Activated T-cell treated with anti-CD3 and anti-CD28 coated beads, Interleukin-2, amount 50 U/mL, for 72 hours (primary cell): ENCODE measurements around the gene ADPGK. TPM values are rescaled to one million over a fixed set of nuclear protein-coding genes. Genes with fewer than 3 reads are reported as not detected.

Experiments
- ATAC-seq, 2 donors: fragments of 150-1000 bp; cut with Tn5 transposase; replicated peaks in 1 of 2; 2 replicates each; pipeline ENCODE4 v1.10.0; 2021; ENCODE audit warnings: moderate library complexity in 2 of 2, mild to moderate bottlenecking in 1 of 2
- DNase-seq, 2 donors: peaks; one replicate each; pipeline ENCODE4 v3.0.0; 2021 to 2022; ENCODE audit warnings: mixed read lengths in 1 of 2
- H3K27ac Mint-ChIP-seq: one replicate; pipeline ENCODE4 v1.8.0; 2022; ENCODE audit warnings: mild to moderate bottlenecking, moderate library complexity, mixed read lengths
- H3K27me3 Mint-ChIP-seq: one replicate; pipeline ENCODE4 v1.8.0; 2022; ENCODE audit warnings: low read depth, mixed read lengths
- H3K36me3 Mint-ChIP-seq, 2 donors: one replicate each; pipeline ENCODE4 v1.8.0; 2022; ENCODE audit warnings: mixed read lengths in 2 of 2, mild to moderate bottlenecking in 1 of 2; ENCODE audit not compliant: insufficient read depth in 2 of 2
- H3K4me1 Mint-ChIP-seq: one replicate; pipeline ENCODE4 v1.8.0; 2022; ENCODE audit warnings: low read depth, mixed read lengths
- H3K4me3 Mint-ChIP-seq, 2 donors: one replicate each; pipeline ENCODE4 v1.8.0; 2022; ENCODE audit warnings: mild to moderate bottlenecking in 2 of 2, mixed read lengths in 2 of 2, moderate library complexity in 2 of 2
- H3K9me3 Mint-ChIP-seq, 2 donors: one replicate each; pipeline ENCODE4 v1.8.0; 2022; ENCODE audit warnings: mixed read lengths in 2 of 2
- total RNA-seq, 2 donors: library from RNA; stranded (reverse); gene quantifications; one replicate each; pipeline ENCODE4 v1.2.3, GENCODE V29; 2022

ADPGK gene
- total RNA-seq, 2 donors from 2014 or later: 55.8 to 63.1 TPM

- H3K36me3 Mint-ChIP-seq: peaks cover 3 to 27% of the 10 kb centered on the region in 2 donors
- no peak overlapping the region for H3K27ac Mint-ChIP-seq
- ATAC-seq: no peak
Measured at GRCh38 chr15:72760590-72761260, 22.8 kb downstream of the ADPGK start.

GRCh38 chr15:72758182-72758581 lies 25.4 kb downstream of the ADPGK start:
- H3K27ac Mint-ChIP-seq: no peak overlapping the region
- no peaks in the 10 kb centered on the region for H3K9me3 Mint-ChIP-seq
- DNase-seq (no peak), ATAC-seq (no peak)
- H3K4me1 Mint-ChIP-seq: peaks cover 30% of the 10 kb centered on the region
- no peaks in the 10 kb centered on the region for H3K27me3 Mint-ChIP-seq
- H3K36me3 Mint-ChIP-seq: peaks cover 3 to 37% of the 10 kb centered on the region in 2 donors
- no peak overlapping the region for H3K4me3 Mint-ChIP-seq

More at GRCh38 chr15:72760590-72761260, 22.8 kb downstream of the ADPGK start:
- DNase-seq: no peak
- H3K4me3 Mint-ChIP-seq: no peak overlapping the region
- no peaks in the 10 kb centered on the region for H3K27me3 Mint-ChIP-seq
- H3K9me3 Mint-ChIP-seq: no peaks in the 10 kb centered on the region
- H3K4me1 Mint-ChIP-seq: peaks cover 6% of the 10 kb centered on the region

GRCh38 chr15:72754096-72754495 lies 29.5 kb downstream of the ADPGK start:
- H3K36me3 Mint-ChIP-seq: peaks cover 4 to 36% of the 10 kb centered on the region in 2 donors

GRCh38 chr15:72751751-72752455 lies 31.7 kb downstream of the ADPGK start:
- no peak overlapping the region for H3K4me3 Mint-ChIP-seq
- peak overlapping the region; percentile 56 for H3K27ac Mint-ChIP-seq
- H3K36me3 Mint-ChIP-seq: peaks cover 6 to 30% of the 10 kb centered on the region in 2 donors
- no peak for ATAC-seq
- no peak for DNase-seq
- peaks cover 0 to 2% of the 10 kb centered on the region in 2 donors for H3K9me3 Mint-ChIP-seq
- H3K27me3 Mint-ChIP-seq: no peaks in the 10 kb centered on the region
- peaks cover 33% of the 10 kb centered on the region for H3K4me1 Mint-ChIP-seq

More at GRCh38 chr15:72754096-72754495, 29.5 kb downstream of the ADPGK start:
- DNase-seq (no peak), ATAC-seq (no peak)
- H3K4me1 Mint-ChIP-seq: peaks cover 33% of the 10 kb centered on the region
- no peak overlapping the region for H3K4me3 Mint-ChIP-seq
- peak overlapping the region; percentile 20 for H3K27ac Mint-ChIP-seq
- H3K9me3 Mint-ChIP-seq: no peaks in the 10 kb centered on the region
- H3K27me3 Mint-ChIP-seq: no peaks in the 10 kb centered on the region

GRCh38 chr15:72749700-72750099 lies 33.9 kb downstream of the ADPGK start:
- peaks cover 6 to 22% of the 10 kb centered on the region in 2 donors for H3K36me3 Mint-ChIP-seq
- DNase-seq (no peak), ATAC-seq (no peak)
- H3K27ac Mint-ChIP-seq: no peak overlapping the region
- no peak overlapping the region for H3K4me3 Mint-ChIP-seq
- no peaks in the 10 kb centered on the region for H3K27me3 Mint-ChIP-seq
- peaks cover 20% of the 10 kb centered on the region for H3K4me1 Mint-ChIP-seq
- peaks cover 0 to 2% of the 10 kb centered on the region in 2 donors for H3K9me3 Mint-ChIP-seq

GRCh38 chr15:72740219-72740618 lies 43.3 kb downstream of the ADPGK start:
- peak overlapping the region; percentile 35 to 58 for H3K4me3 Mint-ChIP-seq
- peaks cover 36% of the 10 kb centered on the region for H3K4me1 Mint-ChIP-seq
- peak overlapping the region; percentile 70 for H3K27ac Mint-ChIP-seq
- ATAC-seq: peak; percentile 70 to 81
- no peak for DNase-seq
- no peaks in the 10 kb centered on the region for H3K9me3 Mint-ChIP-seq
- no peaks in the 10 kb centered on the region for H3K27me3 Mint-ChIP-seq
- peaks cover 17 to 28% of the 10 kb centered on the region in 2 donors for H3K36me3 Mint-ChIP-seq

- no peak overlapping the region for H3K4me3 Mint-ChIP-seq
- H3K9me3 Mint-ChIP-seq: no peaks in the 10 kb centered on the region
- H3K27ac Mint-ChIP-seq: no peak overlapping the region
- no peaks in the 10 kb centered on the region for H3K27me3 Mint-ChIP-seq
- H3K36me3 Mint-ChIP-seq: peaks cover 17 to 29% of the 10 kb centered on the region in 2 donors
- peaks cover 36% of the 10 kb centered on the region for H3K4me1 Mint-ChIP-seq
- DNase-seq (no peak), ATAC-seq (no peak)
Measured at GRCh38 chr15:72737723-72738122, 45.8 kb downstream of the ADPGK start.

GRCh38 chr15:72737061-72737460 lies 46.5 kb downstream of the ADPGK start:
- Mint-ChIP-seq H3K4me1 (peaks cover 36% of the 10 kb centered on the region), H3K27ac (no peak overlapping the region), H3K27me3 (no peaks in the 10 kb centered on the region), H3K4me3 (no peak overlapping the region), H3K36me3 (peaks cover 17 to 29% of the 10 kb centered on the region in 2 donors), H3K9me3 (no peaks in the 10 kb centered on the region)
- ATAC-seq (no peak), DNase-seq (no peak)

GRCh38 chr15:72735111-72735510 lies 48.4 kb downstream of the ADPGK start:
- peaks cover 17% of the 10 kb centered on the region for H3K4me1 Mint-ChIP-seq

GRCh38 chr15:72733941-72734738 lies 49.4 kb downstream of the ADPGK start:
- H3K4me1 Mint-ChIP-seq: peaks cover 7% of the 10 kb centered on the region
- no peak for DNase-seq
- H3K27ac Mint-ChIP-seq: no peak overlapping the region
- H3K4me3 Mint-ChIP-seq: no peak overlapping the region
- H3K36me3 Mint-ChIP-seq: peaks cover 4 to 14% of the 10 kb centered on the region in 2 donors
- H3K27me3 Mint-ChIP-seq: no peaks in the 10 kb centered on the region
- no peaks in the 10 kb centered on the region for H3K9me3 Mint-ChIP-seq
- ATAC-seq: no peak

More at GRCh38 chr15:72735111-72735510, 48.4 kb downstream of the ADPGK start:
- Mint-ChIP-seq H3K27ac (no peak overlapping the region), H3K36me3 (peaks cover 9 to 19% of the 10 kb centered on the region in 2 donors), H3K4me3 (no peak overlapping the region), H3K9me3 (no peaks in the 10 kb centered on the region), H3K27me3 (no peaks in the 10 kb centered on the region)
- DNase-seq (no peak), ATAC-seq (no peak)

GRCh38 chr15:72732516-72732915 lies 51.0 kb downstream of the ADPGK start:
- Mint-ChIP-seq H3K9me3 (no peaks in the 10 kb centered on the region), H3K4me1 (no peaks in the 10 kb centered on the region), H3K27ac (no peak overlapping the region), H3K36me3 (peaks cover 0 to 9% of the 10 kb centered on the region in 2 donors), H3K4me3 (no peak overlapping the region), H3K27me3 (no peaks in the 10 kb centered on the region)
- ATAC-seq: no peak
- no peak for DNase-seq

GRCh38 chr15:72732086-72732485 lies 51.5 kb downstream of the ADPGK start:
- Mint-ChIP-seq H3K9me3 (no peaks in the 10 kb centered on the region), H3K27ac (no peak overlapping the region), H3K36me3 (peaks cover 0 to 5% of the 10 kb centered on the region in 2 donors), H3K4me1 (no peaks in the 10 kb centered on the region), H3K4me3 (no peak overlapping the region), H3K27me3 (no peaks in the 10 kb centered on the region)
- DNase-seq (no peak), ATAC-seq (no peak)

GRCh38 chr15:72728821-72729220 lies 54.7 kb downstream of the ADPGK start:
- no peaks in the 10 kb centered on the region for H3K4me1 Mint-ChIP-seq
- ATAC-seq (no peak), DNase-seq (no peak)
- H3K27me3 Mint-ChIP-seq: no peaks in the 10 kb centered on the region
- no peaks in the 10 kb centered on the region for H3K9me3 Mint-ChIP-seq
- no peak overlapping the region for H3K27ac Mint-ChIP-seq
- H3K36me3 Mint-ChIP-seq: peaks cover 0 to 1% of the 10 kb centered on the region in 2 donors
- H3K4me3 Mint-ChIP-seq: no peak overlapping the region
